Upper lobe of left lung (tissue), 6 donors: ENCODE results near the gene GFRAL. TPM values are rescaled to one million over a fixed set of nuclear protein-coding genes. Genes with fewer than 3 reads are reported as not detected.
"Not testable (repeated sequence)": the region's sequence is repeated elsewhere in the genome, so short reads cannot be mapped to it uniquely, and the experiment has no call there.

ENCODE experiments used
- ATAC-seq, 2 donors: fragments of 200-7000 bp; cut with Tn5 transposase; one replicate each; pipeline ENCODE4 v1.9.1; 2022; ENCODE audit warnings: mild to moderate bottlenecking in 2 of 2, moderate library complexity in 2 of 2; ENCODE audit not compliant: low FRiP score in 2 of 2
- DNase-seq, 2 donors: peaks; one replicate each; pipeline ENCODE4 v3.0.0-alpha.2; 2019 to 2020
- H3K27ac ChIP-seq, 4 donors: fragments of 200-600 bp; sonication (generic); one replicate each; pipeline ENCODE4 v1.5.1; 2016 to 2019
- H3K27me3 ChIP-seq, 4 donors: fragments of 200-600 bp; sonication (generic); one replicate each; pipeline ENCODE4 v1.5.1; 2017 to 2019
- H3K36me3 ChIP-seq, 4 donors: fragments of 200-600 bp; sonication (generic); one replicate each; pipeline ENCODE4 v1.5.1; 2016 to 2019
- H3K4me1 ChIP-seq, 4 donors: fragments of 200-600 bp; sonication (generic); one replicate each; pipeline ENCODE4 v1.5.1; 2018 to 2019
- H3K4me3 ChIP-seq, 4 donors: fragments of 200-600 bp; sonication (generic); one replicate each; pipeline ENCODE4 v1.5.1; 2017 to 2019; ENCODE audit warnings: mild to moderate bottlenecking in 2 of 4, moderate library complexity in 1 of 4
- H3K9me3 ChIP-seq, 4 donors: fragments of 200-600 bp; sonication (generic); one replicate each; pipeline ENCODE4 v1.5.1; 2018 to 2019
- CTCF ChIP-seq, 6 experiments: fragments of 450-650 bp in 4 of 6; fragments of 200-600 bp in 2 of 6; sonication (generic) in 2 of 6; IDR thresholded peaks; one replicate each; pipeline ENCODE4 v1.5.1; 2016 to 2019; ENCODE audit warnings: antibody characterized with exemption in 6 of 6
- EP300 ChIP-seq, 4 donors: sonication (generic); formaldehyde crosslinking; IDR thresholded peaks; one replicate each; pipeline ENCODE4 v1.5.1; 2017; ENCODE audit warnings: antibody characterized with exemption in 4 of 4, control low read depth in 2 of 4
- POLR2A ChIP-seq, 4 donors: fragments of 450-650 bp; IDR thresholded peaks; one replicate each; pipeline ENCODE4 v1.5.1; 2016 to 2017; ENCODE audit warnings: antibody characterized with exemption in 4 of 4, mild to moderate bottlenecking in 2 of 4
- POLR2AphosphoS5 ChIP-seq, 2 donors: sonication (generic); formaldehyde crosslinking; IDR thresholded peaks; one replicate each; pipeline ENCODE4 v1.5.1; 2017; ENCODE audit warnings: antibody characterized with exemption in 2 of 2
- WGBS, 2 donors: methylation state at CpG; one replicate each; pipeline ENCODE4 v1.1.5; 2017 to 2018; 5-methylcytosine and 5-hydroxymethylcytosine counted together
- total RNA-seq, 6 donors: library from RNA; depleted of rRNA in 4 of 6; stranded (reverse); fragments of >200 nt in 4 of 6; gene quantifications; one replicate each; pipeline versions ENCODE4 v1.1.0 to v1.2.1, GENCODE V29; 2016 to 2021
- donor health status: DM: no; HTN: no; CAD: no; lungs with moderate emphysema.
- donor health status: DM: no; HTN: yes; CAD: no; lungs with severe emphysema.

GFRAL gene
- total RNA-seq, 6 donors from 2014 or later = not detected

DNA sequence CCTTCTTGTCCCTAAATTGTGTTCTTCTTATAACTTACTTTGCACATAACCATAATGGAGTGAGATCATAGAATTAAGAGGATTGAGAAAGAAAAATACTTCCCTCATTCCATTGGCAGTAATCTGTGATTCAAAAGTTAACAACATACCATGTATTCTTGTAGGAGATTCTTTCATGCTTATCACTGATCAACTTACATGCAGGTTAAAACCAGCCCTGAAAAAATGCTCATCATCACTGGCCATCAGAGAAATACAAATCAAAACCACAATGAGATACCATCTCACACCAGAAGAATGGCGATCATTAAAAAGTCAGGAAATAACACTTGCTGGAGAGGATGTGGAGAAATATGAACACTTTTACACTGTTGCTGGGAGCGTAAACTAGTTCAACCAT lies 36.5 kb upstream of the GFRAL start:
- WGBS, 2 donors = 69 to 71% methylated on average over 2 of the region's 2 CpGs

DNA sequence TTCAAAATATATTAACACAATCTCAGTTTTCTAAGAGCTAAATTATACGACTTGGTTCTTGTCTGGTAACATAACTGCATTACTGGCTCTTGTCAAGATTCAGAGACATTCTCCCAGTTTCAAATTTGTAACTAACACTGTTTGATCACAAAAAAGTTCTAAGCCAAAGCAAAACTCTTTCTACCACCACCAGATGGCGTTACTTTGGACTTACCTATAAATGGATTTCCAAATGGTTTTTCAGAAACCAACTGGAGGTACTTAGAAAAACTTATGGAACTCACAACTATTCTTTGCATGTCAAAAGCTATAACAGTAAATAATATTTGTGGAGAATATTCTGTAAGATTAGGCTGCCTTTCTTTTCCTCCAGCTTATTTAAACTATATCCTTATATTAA lies 34.2 kb upstream of the GFRAL start:
- 51 to 60% methylated on average over 2 of the region's 2 CpGs for whole genome bisulfite sequencing, 2 donors

More for the DNA sequence above, 36.5 kb upstream of the GFRAL start:
- DNase-seq = no peak
- ATAC-seq = no peak
- Histone ChIP-seq H3K4me1 (no peaks in the 10 kb centered on the region), H3K27me3 (no peaks in the 10 kb centered on the region), H3K27ac (no peak overlapping the region), H3K9me3 (no peaks in the 10 kb centered on the region), H3K4me3 (no peak overlapping the region), H3K36me3 (no peaks in the 10 kb centered on the region)
- TF ChIP-seq POLR2AphosphoS5 (IDR thresholded peaks at IDR 0.05) (no peak), CTCF (IDR thresholded peaks at IDR 0.05) (no peak), EP300 (IDR thresholded peaks at IDR 0.05) (no peak), POLR2A (IDR thresholded peaks at IDR 0.05) (no peak)

GRCh38 chr6:55297214-55297613 lies 30.1 kb upstream of the GFRAL start:
- DNase-seq = not testable (repeated sequence)

More for the DNA sequence above, 34.2 kb upstream of the GFRAL start:
- Histone ChIP-seq H3K36me3 (no peaks in the 10 kb centered on the region), H3K9me3 (peaks cover 0 to 3% (median 0%) of the 10 kb centered on the region in 4 donors), H3K4me1 (no peaks in the 10 kb centered on the region), H3K27ac (no peak overlapping the region), H3K27me3 (no peaks in the 10 kb centered on the region), H3K4me3 (no peak overlapping the region)
- ATAC-seq (no peak), DNase-seq (no peak)
- no peak for TF ChIP-seq EP300 (IDR thresholded peaks at IDR 0.05)

DNA sequence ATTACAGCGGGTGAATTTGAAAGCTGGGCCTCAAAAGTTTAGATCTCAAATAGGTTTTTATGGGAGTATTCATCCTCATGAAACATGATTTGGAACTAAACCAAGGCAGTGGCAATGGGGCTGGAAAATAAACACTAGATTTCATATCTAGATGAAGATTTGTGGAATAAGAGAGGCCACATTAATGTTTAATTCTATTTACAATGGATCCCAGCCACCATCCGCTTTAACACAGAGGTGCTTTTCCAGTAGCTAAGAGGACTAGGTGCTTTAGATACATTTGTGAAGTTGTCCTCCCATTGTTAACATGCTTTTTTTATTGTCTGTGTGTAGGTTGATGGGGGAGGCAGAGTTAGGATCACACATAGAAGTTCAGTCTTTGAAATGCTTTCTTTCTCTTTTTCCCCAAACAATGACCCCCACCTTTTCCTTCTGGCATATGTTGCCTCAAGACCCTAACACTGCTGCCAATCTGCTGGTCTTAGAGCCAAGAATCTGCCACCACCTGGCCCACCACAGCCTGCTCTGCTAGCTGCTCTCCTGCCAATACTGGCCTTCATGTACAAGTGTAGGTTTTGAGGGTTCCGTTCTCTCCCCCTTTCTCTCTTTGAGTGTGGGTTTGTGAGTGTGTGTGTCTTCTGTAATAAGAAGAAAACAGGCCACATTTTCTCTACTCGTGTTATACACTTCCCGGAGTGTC lies 27.8 kb upstream of the GFRAL start:
- no peak for DNase-seq
- H3K27ac ChIP-seq = no peak overlapping the region
- TF ChIP-seq CTCF (IDR thresholded peaks at IDR 0.05) = no peak
- no peak for TF ChIP-seq POLR2AphosphoS5 (IDR thresholded peaks at IDR 0.05)
- no peak for TF ChIP-seq POLR2A (IDR thresholded peaks at IDR 0.05)
- TF ChIP-seq EP300 (IDR thresholded peaks at IDR 0.05) = no peak
- H3K4me1 ChIP-seq = no peaks in the 10 kb centered on the region
- ATAC-seq = no peak
- H3K9me3 ChIP-seq = peaks cover 0 to 3% (median 0%) of the 10 kb centered on the region in 4 donors
- no peaks in the 10 kb centered on the region for H3K36me3 ChIP-seq
- 55 to 68% methylated on average over 5 of the region's 5 CpGs for WGBS, 2 donors
- H3K27me3 ChIP-seq = no peaks in the 10 kb centered on the region
- H3K4me3 ChIP-seq = no peak overlapping the region

More at GRCh38 chr6:55297214-55297613, 30.1 kb upstream of the GFRAL start:
- not testable (repeated sequence) for H3K4me3 ChIP-seq, H3K36me3 ChIP-seq, H3K27me3 ChIP-seq, ATAC-seq, H3K27ac ChIP-seq, H3K9me3 ChIP-seq, H3K4me1 ChIP-seq
- WGBS, 2 donors = 87 to 91% methylated on average over 3 of the region's 3 CpGs

DNA sequence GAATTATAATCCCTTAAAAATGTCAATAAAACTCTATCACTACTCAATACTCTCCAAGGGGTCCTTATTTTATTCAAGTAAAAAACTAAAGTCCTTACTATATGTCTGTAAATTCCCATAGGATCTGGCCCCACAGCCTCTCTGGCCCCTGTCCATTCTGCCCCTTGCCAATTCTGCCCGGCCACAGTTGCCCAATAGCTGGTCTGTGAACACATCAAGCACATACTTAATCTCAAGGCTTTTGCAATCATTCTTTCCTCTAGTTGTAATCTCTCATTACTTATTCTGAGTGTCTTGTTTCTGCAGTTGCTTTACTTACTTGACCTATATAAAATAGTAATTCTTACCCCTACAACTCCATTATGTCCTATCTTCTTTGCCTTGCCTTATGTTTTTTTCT lies 22.5 kb upstream of the GFRAL start:
- TF ChIP-seq EP300 (IDR thresholded peaks at IDR 0.05) (no peak), POLR2A (IDR thresholded peaks at IDR 0.05) (no peak), CTCF (IDR thresholded peaks at IDR 0.05) (no peak), POLR2AphosphoS5 (IDR thresholded peaks at IDR 0.05) (no peak)

More for the DNA sequence above, 22.5 kb upstream of the GFRAL start:
- H3K4me3 ChIP-seq = no peak overlapping the region
- peak in 1 of 2 donors; percentile 46 for DNase-seq
- H3K4me1 ChIP-seq = no peaks in the 10 kb centered on the region
- H3K36me3 ChIP-seq = no peaks in the 10 kb centered on the region
- H3K27me3 ChIP-seq = no peaks in the 10 kb centered on the region
- H3K9me3 ChIP-seq = no peaks in the 10 kb centered on the region
- 54 to 55% methylated on average over 1 of the region's 1 CpG for WGBS, 2 donors
- no peak overlapping the region for H3K27ac ChIP-seq
- no peak for ATAC-seq
